GM18517 (cell line): ENCODE data around the gene CNTN5.

Experiments used
- ATAC-seq: cut with Tn5 transposase; IDR thresholded peaks from one replicate; pipeline ENCODE4 v1.9.1; 2021; ENCODE audit warnings: mild to moderate bottlenecking, moderate library complexity; ENCODE audit not compliant: unreplicated experiment

The CNTN5 gene

GRCh38 chr11:99501655-99502054 is 480.9 kb downstream of the CNTN5 start:
- ATAC-seq = no peak

- ATAC-seq = no peak
Measured at GRCh38 chr11:99505316-99505715, 484.6 kb downstream of the CNTN5 start.

- no peak for ATAC-seq
Measured at GRCh38 chr11:99505831-99506230, 485.1 kb downstream of the CNTN5 start.

- ATAC-seq = no peak
Measured at GRCh38 chr11:99509863-99510262, 489.1 kb downstream of the CNTN5 start.

- no peak for ATAC-seq
Measured at GRCh38 chr11:99513368-99513767, 492.6 kb downstream of the CNTN5 start.

- no peak for ATAC-seq
Measured at GRCh38 chr11:99519095-99519494, 498.3 kb downstream of the CNTN5 start.

GRCh38 chr11:99522467-99523173 is 501.9 kb downstream of the CNTN5 start:
- ATAC-seq = no peak

GRCh38 chr11:99531468-99531867 is 510.7 kb downstream of the CNTN5 start:
- ATAC-seq = no peak

- peak; percentile 66 for ATAC-seq
Measured at GRCh38 chr11:99534812-99535211, 514.1 kb downstream of the CNTN5 start.

- ATAC-seq = peak; percentile 51
Measured at GRCh38 chr11:99535406-99535805, 514.7 kb downstream of the CNTN5 start.

GRCh38 chr11:99535819-99536218 is 515.1 kb downstream of the CNTN5 start:
- peak; percentile 60 for ATAC-seq

- ATAC-seq = no peak
Measured at GRCh38 chr11:99537681-99538080, 516.9 kb downstream of the CNTN5 start.

- no peak for ATAC-seq
Measured at GRCh38 chr11:99545616-99546015, 524.9 kb downstream of the CNTN5 start.

GRCh38 chr11:99548264-99548663 is 527.5 kb downstream of the CNTN5 start:
- no peak for ATAC-seq

- no peak for ATAC-seq
Measured at GRCh38 chr11:99554232-99554903, 533.6 kb downstream of the CNTN5 start.

- no peak for ATAC-seq
Measured at GRCh38 chr11:99555486-99555885, 534.7 kb downstream of the CNTN5 start.

GRCh38 chr11:99565333-99565732 is 544.6 kb downstream of the CNTN5 start:
- no peak for ATAC-seq

- ATAC-seq = no peak
Measured at GRCh38 chr11:99567334-99567956, 546.7 kb downstream of the CNTN5 start.

GRCh38 chr11:99568808-99569207 is 548.1 kb downstream of the CNTN5 start:
- no peak for ATAC-seq

- peak; percentile 65 for ATAC-seq
Measured at GRCh38 chr11:99571094-99571493, 550.3 kb downstream of the CNTN5 start.

- ATAC-seq = no peak
Measured at GRCh38 chr11:99584830-99585229, 564.1 kb downstream of the CNTN5 start.

GRCh38 chr11:99585606-99586005 is 564.9 kb downstream of the CNTN5 start:
- ATAC-seq = no peak
